BE2C (cell line): ENCODE measurements around the gene BIRC7. TPM values are rescaled to one million over a fixed set of nuclear protein-coding genes. Genes with fewer than 3 reads are reported as not detected.

Source experiments
- DNase-seq: peaks from one replicate; pipeline ENCODE4 v3.0.0-alpha.2; 2020
- H3K27me3 ChIP-seq: fragments of 250-450 bp; sonication (Bioruptor Pico); 2 replicates; pipeline ENCODE4 v1.5.1; 2020; ENCODE audit warnings: mild to moderate bottlenecking
- H3K36me3 ChIP-seq: fragments of 250-450 bp; sonication (Bioruptor Pico); 2 replicates; pipeline ENCODE4 v1.5.1; 2020; ENCODE audit warnings: mild to moderate bottlenecking
- H3K4me1 ChIP-seq: fragments of 250-450 bp; sonication (Bioruptor Pico); 2 replicates; pipeline ENCODE4 v1.5.1; 2020
- H3K4me3 ChIP-seq: 2 replicates; pipeline ENCODE4 v1.5.1; 2011; ENCODE audit warnings: low read depth, low read length
- H3K9me3 ChIP-seq: fragments of 250-450 bp; sonication (Bioruptor Pico); 2 replicates; pipeline ENCODE4 v1.5.1; 2020
- polyA plus RNA-seq: library from polyadenylated mRNA; unstranded; fragments of >200 nt; gene quantifications from one replicate; pipeline ENCODE4 v1.2.1, GENCODE V29; 2012; ENCODE audit warnings: low read depth, missing spikeins; ENCODE audit not compliant: insufficient read length, insufficient read depth
- TF ChIP-seq, protein P1 (sequence below): IDR thresholded peaks from 2 replicates; pipeline ENCODE4 v1.5.1; 2012; ENCODE audit warnings: mild to moderate bottlenecking, low read depth, low read length

BIRC7 gene, protein sequence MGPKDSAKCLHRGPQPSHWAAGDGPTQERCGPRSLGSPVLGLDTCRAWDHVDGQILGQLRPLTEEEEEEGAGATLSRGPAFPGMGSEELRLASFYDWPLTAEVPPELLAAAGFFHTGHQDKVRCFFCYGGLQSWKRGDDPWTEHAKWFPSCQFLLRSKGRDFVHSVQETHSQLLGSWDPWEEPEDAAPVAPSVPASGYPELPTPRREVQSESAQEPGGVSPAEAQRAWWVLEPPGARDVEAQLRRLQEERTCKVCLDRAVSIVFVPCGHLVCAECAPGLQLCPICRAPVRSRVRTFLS
- polyA plus RNA-seq, result 0.56 TPM

DNA sequence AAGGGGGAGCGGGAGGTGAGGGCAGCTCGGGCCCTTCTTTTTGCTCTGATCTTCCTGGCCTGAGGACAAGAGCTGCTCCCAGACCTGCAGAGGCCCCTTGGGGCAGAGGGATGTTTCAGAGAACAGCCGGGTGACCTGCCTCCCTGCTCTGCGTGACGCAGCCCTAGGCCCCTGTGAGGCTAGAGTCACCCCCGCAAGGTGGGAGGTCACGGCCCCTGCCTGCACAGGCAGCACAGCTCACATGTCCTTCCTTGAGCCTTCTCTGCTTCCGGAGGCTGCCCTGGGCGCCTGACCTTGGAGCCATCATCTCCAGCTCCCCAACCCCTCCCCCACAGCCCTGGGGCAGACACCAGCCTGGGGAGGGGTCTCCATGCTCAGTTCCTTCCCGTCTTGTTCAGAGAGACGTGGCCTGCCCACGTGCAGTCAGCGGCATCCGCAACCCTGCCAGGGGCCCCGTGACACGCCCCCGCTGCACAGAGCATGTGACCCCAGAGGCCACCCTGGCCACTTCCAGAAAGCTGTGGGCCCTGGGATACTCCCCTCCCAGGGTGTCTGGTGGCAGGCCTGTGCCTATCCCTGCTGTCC, at the start of gene BIRC7:
Gene BIRC7 (plus strand): TSS at position 507 of the 585 bp plus-strand sequence. CDS start 192 bp downstream, outside the sequence.
- Histone ChIP-seq H3K4me3 (no peak within 1 kb of the TSS), H3K4me1 (peaks cover 8% of the 10 kb centered on the region), H3K27me3 (no peaks in the 10 kb centered on the region)

DNA sequence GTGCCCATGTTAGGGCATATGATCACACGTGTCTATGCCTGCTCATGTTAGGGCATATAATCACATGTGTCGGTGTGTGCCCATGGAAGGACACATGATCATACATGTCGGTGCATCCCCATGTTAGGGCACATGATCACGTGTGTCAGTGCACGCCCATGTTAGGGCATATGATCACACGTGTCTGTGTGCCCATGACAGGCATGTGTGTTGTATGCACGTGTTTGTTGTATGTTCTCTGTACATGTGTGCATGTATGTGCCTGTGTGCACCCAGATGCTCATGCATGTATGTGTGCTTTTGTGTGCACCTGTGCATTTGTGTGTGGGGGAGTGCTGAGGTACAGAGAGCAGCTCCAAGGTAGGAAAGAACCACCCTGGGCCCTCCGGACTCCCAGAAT, 49.6 kb upstream of the BIRC7 start:
- Histone ChIP-seq H3K36me3 (no peaks in the 10 kb centered on the region), H3K27me3 (no peaks in the 10 kb centered on the region), H3K9me3 (no peaks in the 10 kb centered on the region), H3K4me1 (no peaks in the 10 kb centered on the region), H3K4me3 (no peak overlapping the region)
- no peak for DNase-seq
- TF ChIP-seq, protein P1, sequence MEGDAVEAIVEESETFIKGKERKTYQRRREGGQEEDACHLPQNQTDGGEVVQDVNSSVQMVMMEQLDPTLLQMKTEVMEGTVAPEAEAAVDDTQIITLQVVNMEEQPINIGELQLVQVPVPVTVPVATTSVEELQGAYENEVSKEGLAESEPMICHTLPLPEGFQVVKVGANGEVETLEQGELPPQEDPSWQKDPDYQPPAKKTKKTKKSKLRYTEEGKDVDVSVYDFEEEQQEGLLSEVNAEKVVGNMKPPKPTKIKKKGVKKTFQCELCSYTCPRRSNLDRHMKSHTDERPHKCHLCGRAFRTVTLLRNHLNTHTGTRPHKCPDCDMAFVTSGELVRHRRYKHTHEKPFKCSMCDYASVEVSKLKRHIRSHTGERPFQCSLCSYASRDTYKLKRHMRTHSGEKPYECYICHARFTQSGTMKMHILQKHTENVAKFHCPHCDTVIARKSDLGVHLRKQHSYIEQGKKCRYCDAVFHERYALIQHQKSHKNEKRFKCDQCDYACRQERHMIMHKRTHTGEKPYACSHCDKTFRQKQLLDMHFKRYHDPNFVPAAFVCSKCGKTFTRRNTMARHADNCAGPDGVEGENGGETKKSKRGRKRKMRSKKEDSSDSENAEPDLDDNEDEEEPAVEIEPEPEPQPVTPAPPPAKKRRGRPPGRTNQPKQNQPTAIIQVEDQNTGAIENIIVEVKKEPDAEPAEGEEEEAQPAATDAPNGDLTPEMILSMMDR, result no peak

More for the DNA sequence above, at the start of gene BIRC7:
- DNase-seq, result no peak
- H3K9me3 ChIP-seq, result no peaks in the 10 kb centered on the region
- no peaks in the 10 kb centered on the region for H3K36me3 ChIP-seq
- TF ChIP-seq, protein P1, result no peak

DNA sequence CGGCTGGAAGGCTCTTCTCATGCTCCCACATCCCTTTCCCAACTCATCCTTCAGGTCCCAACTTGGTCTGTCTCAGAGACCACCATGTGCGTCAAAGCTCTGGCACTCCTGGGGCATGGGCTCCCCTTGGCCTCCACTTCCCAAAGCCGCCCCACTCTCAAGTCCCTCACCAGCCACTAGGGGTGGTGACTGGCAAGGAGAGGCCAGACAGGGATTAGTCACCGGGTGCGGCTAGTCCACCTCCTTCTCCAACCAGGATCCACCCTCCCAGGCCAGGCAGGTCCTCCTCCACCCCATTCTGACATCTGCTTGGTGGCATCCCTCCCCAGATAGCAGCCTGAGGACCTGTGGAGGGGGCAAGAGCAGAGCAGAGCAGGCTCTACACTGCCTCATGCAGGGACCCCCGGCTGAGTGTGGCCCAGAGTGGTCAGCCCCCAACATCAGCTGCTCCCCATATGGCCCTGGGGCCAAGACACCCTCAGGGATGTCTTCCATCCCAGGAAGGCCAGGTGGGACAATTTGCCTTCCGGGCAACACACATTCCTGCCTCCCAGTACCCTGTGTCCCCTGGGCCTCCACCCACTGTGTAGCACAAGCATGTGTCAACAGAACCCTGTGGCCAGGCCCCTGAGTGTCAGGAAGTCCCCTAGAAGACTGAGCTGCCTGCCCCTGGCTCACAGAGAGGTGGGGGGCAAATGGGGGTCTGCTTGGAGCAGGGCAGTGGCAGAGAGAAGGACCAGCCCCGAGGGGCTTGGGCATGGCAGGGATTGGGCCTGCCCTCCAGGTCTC, 49.0 kb upstream of the BIRC7 start:
- Histone ChIP-seq H3K27me3 (no peaks in the 10 kb centered on the region), H3K4me1 (no peaks in the 10 kb centered on the region), H3K4me3 (no peak overlapping the region), H3K36me3 (no peaks in the 10 kb centered on the region), H3K9me3 (no peaks in the 10 kb centered on the region)
- TF ChIP-seq, protein P1, result 0 out of 2 replicates have a peak, but pooled peaks have one; percentile 6
- DNase-seq, result no peak

DNA sequence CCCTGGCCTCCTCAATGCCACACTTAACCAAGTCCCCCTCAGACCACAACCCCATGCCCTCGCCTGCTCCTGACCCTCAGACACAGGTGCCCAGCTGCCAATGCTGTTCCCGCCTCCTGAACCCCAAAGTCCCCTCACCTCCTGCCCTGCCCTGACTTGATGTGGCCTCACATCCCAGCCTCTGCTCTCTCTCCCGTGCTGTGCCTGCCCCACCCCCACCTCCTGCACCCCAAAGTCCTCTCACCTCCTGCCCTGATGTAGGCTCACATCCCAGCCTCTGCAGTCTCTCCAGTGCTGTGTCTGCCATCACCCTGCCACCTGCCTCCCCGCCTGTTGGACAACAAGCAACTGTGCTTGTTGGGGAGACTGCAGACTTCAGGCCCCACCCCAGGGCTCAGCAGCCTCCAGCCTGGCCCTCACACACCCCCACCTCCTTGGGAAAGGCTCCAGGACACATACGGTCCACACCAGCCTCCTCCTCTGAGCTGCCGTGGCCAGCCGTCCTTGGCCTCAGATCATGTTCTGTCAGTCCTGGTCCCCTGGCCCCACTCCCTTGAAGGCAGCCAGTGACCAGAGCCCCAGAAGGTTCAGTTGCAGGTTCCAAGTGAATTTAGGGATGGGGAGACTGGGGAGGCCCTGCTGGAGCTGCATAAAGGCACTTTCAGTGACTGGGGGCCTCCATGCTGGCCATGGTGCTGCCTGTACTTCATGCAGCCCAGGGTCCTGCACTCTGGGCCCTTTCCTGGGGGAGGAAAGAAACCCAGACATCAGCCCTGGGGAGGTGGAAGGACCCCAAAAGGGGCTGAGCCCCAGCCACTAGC, 48.2 kb upstream of the BIRC7 start:
- Histone ChIP-seq H3K4me3 (no peak overlapping the region), H3K9me3 (no peaks in the 10 kb centered on the region), H3K36me3 (no peaks in the 10 kb centered on the region), H3K4me1 (no peaks in the 10 kb centered on the region), H3K27me3 (no peaks in the 10 kb centered on the region)
- DNase-seq, result no peak
- TF ChIP-seq, protein P1, result no peak

DNA sequence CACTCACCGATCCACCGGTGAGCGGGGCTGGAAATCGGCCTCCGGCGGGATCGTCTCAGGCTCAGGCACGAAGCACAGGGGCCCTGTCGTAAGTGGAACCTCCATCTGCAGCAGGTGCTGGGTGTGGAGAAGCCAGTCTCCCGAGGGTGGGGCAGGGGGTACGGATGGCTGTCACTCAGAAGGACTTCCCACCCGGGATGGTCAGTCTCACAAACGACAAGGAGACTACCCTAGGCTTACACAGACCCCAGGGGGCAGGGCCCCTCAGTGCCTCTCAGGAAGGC, 47.6 kb upstream of the BIRC7 start:
- TF ChIP-seq, protein P1, result no peak
- no peak for DNase-seq
- no peak overlapping the region for H3K4me3 ChIP-seq
- no peaks in the 10 kb centered on the region for H3K36me3 ChIP-seq
- H3K4me1 ChIP-seq, result no peaks in the 10 kb centered on the region
- no peaks in the 10 kb centered on the region for H3K9me3 ChIP-seq
- no peaks in the 10 kb centered on the region for H3K27me3 ChIP-seq
